ENCODE results near the gene PSMA3.

DNA sequence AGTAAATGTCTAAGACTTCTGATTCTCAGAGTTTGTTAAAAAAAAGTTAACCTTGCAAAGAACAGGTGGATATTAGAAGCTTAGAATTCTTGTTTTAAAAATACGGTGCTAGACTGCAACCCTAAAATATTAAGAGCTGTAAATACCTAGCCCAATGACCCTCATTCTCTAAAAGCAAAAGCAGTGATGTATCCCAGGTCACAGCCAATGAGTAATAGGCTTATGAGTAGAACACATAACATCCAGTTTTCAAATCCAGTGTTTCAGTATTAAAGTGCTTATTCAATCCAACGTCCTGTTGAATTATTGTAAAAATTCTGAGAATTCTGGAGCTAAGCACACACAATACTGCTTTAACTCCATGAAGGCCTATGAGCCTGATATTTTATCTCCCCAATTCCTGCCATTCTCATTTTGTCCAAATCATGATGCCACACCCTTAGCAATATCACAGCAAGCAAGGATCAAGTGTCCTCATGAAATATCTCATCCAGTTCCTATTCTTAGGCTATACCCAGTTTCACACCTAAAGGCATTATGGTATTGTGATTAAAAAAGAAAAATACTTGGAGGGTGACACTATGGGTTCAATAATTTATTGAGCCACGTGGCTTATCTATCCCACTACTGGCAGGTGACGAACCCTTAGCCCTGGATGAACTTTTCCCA lies 38.4 kb downstream of the PSMA3 start:
- TF ChIP-seq, protein P1, sequence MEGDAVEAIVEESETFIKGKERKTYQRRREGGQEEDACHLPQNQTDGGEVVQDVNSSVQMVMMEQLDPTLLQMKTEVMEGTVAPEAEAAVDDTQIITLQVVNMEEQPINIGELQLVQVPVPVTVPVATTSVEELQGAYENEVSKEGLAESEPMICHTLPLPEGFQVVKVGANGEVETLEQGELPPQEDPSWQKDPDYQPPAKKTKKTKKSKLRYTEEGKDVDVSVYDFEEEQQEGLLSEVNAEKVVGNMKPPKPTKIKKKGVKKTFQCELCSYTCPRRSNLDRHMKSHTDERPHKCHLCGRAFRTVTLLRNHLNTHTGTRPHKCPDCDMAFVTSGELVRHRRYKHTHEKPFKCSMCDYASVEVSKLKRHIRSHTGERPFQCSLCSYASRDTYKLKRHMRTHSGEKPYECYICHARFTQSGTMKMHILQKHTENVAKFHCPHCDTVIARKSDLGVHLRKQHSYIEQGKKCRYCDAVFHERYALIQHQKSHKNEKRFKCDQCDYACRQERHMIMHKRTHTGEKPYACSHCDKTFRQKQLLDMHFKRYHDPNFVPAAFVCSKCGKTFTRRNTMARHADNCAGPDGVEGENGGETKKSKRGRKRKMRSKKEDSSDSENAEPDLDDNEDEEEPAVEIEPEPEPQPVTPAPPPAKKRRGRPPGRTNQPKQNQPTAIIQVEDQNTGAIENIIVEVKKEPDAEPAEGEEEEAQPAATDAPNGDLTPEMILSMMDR (IDR thresholded peaks at IDR 0.05), result no peak
- TF ChIP-seq POLR2A (IDR thresholded peaks at IDR 0.05) (no peak), EP300 (IDR thresholded peaks at IDR 0.05) (no peak)

Data from upper lobe of left lung (tissue), 4 donors.